B cell (primary cell): ENCODE measurements around the gene CRELD2. TPM values are rescaled to one million over a fixed set of nuclear protein-coding genes. Genes with fewer than 3 reads are reported as not detected.

Experiments
- ATAC-seq: fragments of 200-7000 bp; cut with Tn5 transposase; one replicate; pipeline ENCODE4 v1.10.0; 2021; ENCODE audit warnings: low read depth, mild to moderate bottlenecking, moderate number of reproducible peaks, moderate library complexity
- CTCF ChIA-PET: fragments of 350-600 bp; sonication (Branson Sonifier 250); formaldehyde crosslinking; loops from one replicate; lab custom pipeline; 2021; ENCODE audit warnings: antibody characterized with exemption, inconsistent platforms; lab: Charles Lee
- POLR2A ChIA-PET: fragments of 350-600 bp; sonication (Branson Sonifier 250); formaldehyde crosslinking; loops from one replicate; lab custom pipeline; 2021; ENCODE audit warnings: antibody characterized with exemption; lab: Charles Lee
- DNase-seq: peaks from one replicate; pipeline ENCODE4 v3.0.0; 2013
- H2AFZ ChIP-seq: 2 replicates; pipeline ENCODE4 v1.6.1; 2012; ENCODE audit warnings: mild to moderate bottlenecking, low read depth, low read length; ENCODE audit not compliant: insufficient read depth, poor library complexity, severe bottlenecking
- H3K27ac ChIP-seq, 2 donors: 1 replicate in 1 of 2; 2 replicates in 1 of 2; pipeline ENCODE4 v1.5.1; 2012 to 2013; ENCODE audit warnings: low read length in 2 of 2, mild to moderate bottlenecking in 2 of 2, moderate library complexity in 1 of 2
- H3K27me3 ChIP-seq, 4 experiments: fragments of 200-600 bp in 1 of 4; sonication (generic) in 1 of 4; replicated peaks in 1 of 4; 1 replicate in 2 of 4; 2 replicates in 2 of 4; pipeline versions ENCODE4 v1.6.1 to v1.7.0; 2013 to 2016; ENCODE audit warnings: low read length in 3 of 4, mild to moderate bottlenecking in 2 of 4, mixed read lengths in 1 of 4, moderate library complexity in 1 of 4; ENCODE audit not compliant: insufficient read depth in 4 of 4, control insufficient read depth in 3 of 4; ENCODE audit errors: control extremely low read depth in 1 of 4
- H3K36me3 ChIP-seq, 2 experiments: replicated peaks in 1 of 2; 1 replicate in 1 of 2; 2 replicates in 1 of 2; pipeline versions ENCODE4 v1.6.1 to v1.7.1; 2013; ENCODE audit warnings: low read length in 1 of 2; ENCODE audit not compliant: insufficient read depth in 2 of 2, control insufficient read depth in 1 of 2; ENCODE audit errors: control extremely low read depth in 1 of 2, extremely low read depth in 1 of 2
- H3K4me1 ChIP-seq, 2 donors: fragments of 200-600 bp in 1 of 2; sonication (generic) in 1 of 2; 1 replicate in 1 of 2; 2 replicates in 1 of 2; pipeline versions ENCODE4 v1.5.1 to v1.6.1; 2013 to 2017; ENCODE audit warnings: low read length in 2 of 2; ENCODE audit not compliant: control insufficient read depth in 2 of 2, insufficient read depth in 2 of 2
- H3K4me2 ChIP-seq: replicated peaks from 2 replicates; pipeline ENCODE3; 2012; ENCODE audit warnings: mild to moderate bottlenecking, low read depth, low read length; ENCODE audit not compliant: poor library complexity, severe bottlenecking
- H3K4me3 ChIP-seq, 5 experiments: fragments of 200-600 bp in 1 of 5; sonication (generic) in 1 of 5; 1 replicate in 3 of 5; 2 replicates in 2 of 5; pipeline versions ENCODE4 v1.5.1 to v1.7.0; 2011 to 2016; ENCODE audit warnings: low read length in 4 of 5, mild to moderate bottlenecking in 4 of 5, low read depth in 2 of 5, control low read depth in 1 of 5, moderate library complexity in 1 of 5; ENCODE audit not compliant: insufficient read depth in 1 of 5; ENCODE audit errors: control extremely low read depth in 1 of 5, extremely low read depth in 1 of 5
- H3K79me2 ChIP-seq: fragments of 200-600 bp; sonication (generic); one replicate; pipeline ENCODE4 v1.6.0; 2016; ENCODE audit warnings: low read length; ENCODE audit not compliant: control insufficient read depth, insufficient read depth
- H3K9ac ChIP-seq: fragments of 200-600 bp; sonication (generic); 2 replicates; pipeline ENCODE4 v1.6.1; 2017; ENCODE audit warnings: mild to moderate bottlenecking, low read length, moderate library complexity
- H3K9me3 ChIP-seq, 3 donors: one replicate each; pipeline versions ENCODE4 v1.6.1 to v1.7.1; 2013; ENCODE audit warnings: low read length in 2 of 3; ENCODE audit not compliant: control insufficient read depth in 2 of 3, insufficient read depth in 1 of 3; ENCODE audit errors: control extremely low read depth in 1 of 3
- H4K20me1 ChIP-seq: 2 replicates; pipeline ENCODE4 v1.6.0; 2012; ENCODE audit warnings: mild to moderate bottlenecking, low read length; ENCODE audit not compliant: insufficient read depth, control insufficient read depth, poor library complexity, severe bottlenecking
- H3K27ac Mint-ChIP-seq: one replicate; pipeline ENCODE4 v1.8.0; 2021; ENCODE audit warnings: mixed read lengths
- H3K27me3 Mint-ChIP-seq: one replicate; pipeline ENCODE4 v1.8.0; 2021; ENCODE audit warnings: mixed read lengths
- H3K4me1 Mint-ChIP-seq: one replicate; pipeline ENCODE4 v1.8.0; 2021; ENCODE audit warnings: mixed read lengths
- H3K4me3 Mint-ChIP-seq: one replicate; pipeline ENCODE4 v1.8.0; 2021; ENCODE audit warnings: mixed read lengths
- H3K9me3 Mint-ChIP-seq: one replicate; pipeline ENCODE4 v1.8.0; 2022; ENCODE audit warnings: mixed read lengths; ENCODE audit not compliant: insufficient read depth
- EZH2 ChIP-seq: IDR thresholded peaks from 2 replicates; pipeline ENCODE4 v1.6.1; 2012; ENCODE audit warnings: borderline replicate concordance, low read depth, mild to moderate bottlenecking, moderate library complexity, low read length; ENCODE audit not compliant: insufficient read depth, poor library complexity, severe bottlenecking
- WGBS: methylation state at CpG from one replicate; pipeline ENCODE4 v1.1.5; 2013; ENCODE audit warnings: missing lambda C conversion rate; ENCODE audit not compliant: insufficient coverage; 5-methylcytosine and 5-hydroxymethylcytosine counted together
- intact Hi-C: fragments of 100-400 bp; cut with micrococcal nuclease; formaldehyde crosslinking; loops from one replicate; pipeline ENCODE4 v1.10.0; 2022
- polyA plus RNA-seq: library from polyadenylated mRNA; depleted of rRNA; stranded (reverse); fragments of >200 nt; gene quantifications from 2 replicates; pipeline ENCODE4 v1.2.3, GENCODE V29; 2012
- total RNA-seq, 2 donors: library from RNA; stranded (reverse); fragments of 120-200 nt in 1 of 2; gene quantifications; 1 replicate in 1 of 2; 2 replicates in 1 of 2; pipeline versions ENCODE4 v1.2.3 to v1.2.4, GENCODE V29; 2013 to 2022
- TF ChIP-seq, protein P1 (sequence below): fragments of 200-600 bp; IDR thresholded peaks from one replicate; pipeline ENCODE4 v1.8.0; 2022; ENCODE audit warnings: antibody characterized with exemption, mild to moderate bottlenecking

The CRELD2 gene
- total and polyA plus RNA-seq, 2 donors (not counting 1 experiment from before 2014, with no cell fraction given) = 35.9 to 41.9 TPM

DNA sequence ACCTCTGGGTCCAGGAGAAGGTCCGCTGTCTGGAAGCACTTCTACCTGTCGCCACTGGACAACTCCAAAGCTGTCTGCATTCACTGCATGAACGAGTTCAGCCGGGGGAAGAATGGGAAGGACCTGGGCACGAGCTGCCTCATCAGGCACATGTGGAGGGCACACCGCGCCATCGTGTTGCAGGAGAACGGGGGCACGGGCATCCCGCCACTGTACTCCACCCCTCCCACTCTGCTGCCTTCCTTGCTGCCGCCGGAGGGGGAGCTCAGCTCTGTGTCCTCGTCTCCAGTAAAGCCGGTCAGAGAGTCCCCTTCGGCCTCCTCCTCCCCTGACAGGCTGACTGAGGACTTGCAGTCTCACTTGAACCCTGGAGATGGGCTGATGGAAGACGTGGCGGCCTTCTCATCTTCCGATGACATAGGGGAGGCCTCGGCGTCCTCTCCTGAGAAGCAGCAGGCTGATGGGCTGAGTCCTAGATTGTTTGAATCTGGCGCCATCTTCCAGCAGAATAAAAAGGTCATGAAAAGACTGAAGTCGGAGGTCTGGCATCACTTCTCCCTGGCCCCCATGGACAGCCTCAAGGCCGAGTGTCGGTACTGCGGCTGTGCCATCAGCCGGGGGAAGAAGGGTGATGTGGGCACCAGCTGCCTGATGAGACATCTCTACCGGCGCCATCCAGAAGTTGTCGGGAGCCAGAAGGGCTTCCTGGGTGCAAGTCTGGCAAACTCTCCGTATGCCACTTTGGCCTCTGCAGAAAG lies 33.8 kb upstream of the CRELD2 start:
- intact Hi-C loops = no loop called here
- TF ChIP-seq, protein P1, sequence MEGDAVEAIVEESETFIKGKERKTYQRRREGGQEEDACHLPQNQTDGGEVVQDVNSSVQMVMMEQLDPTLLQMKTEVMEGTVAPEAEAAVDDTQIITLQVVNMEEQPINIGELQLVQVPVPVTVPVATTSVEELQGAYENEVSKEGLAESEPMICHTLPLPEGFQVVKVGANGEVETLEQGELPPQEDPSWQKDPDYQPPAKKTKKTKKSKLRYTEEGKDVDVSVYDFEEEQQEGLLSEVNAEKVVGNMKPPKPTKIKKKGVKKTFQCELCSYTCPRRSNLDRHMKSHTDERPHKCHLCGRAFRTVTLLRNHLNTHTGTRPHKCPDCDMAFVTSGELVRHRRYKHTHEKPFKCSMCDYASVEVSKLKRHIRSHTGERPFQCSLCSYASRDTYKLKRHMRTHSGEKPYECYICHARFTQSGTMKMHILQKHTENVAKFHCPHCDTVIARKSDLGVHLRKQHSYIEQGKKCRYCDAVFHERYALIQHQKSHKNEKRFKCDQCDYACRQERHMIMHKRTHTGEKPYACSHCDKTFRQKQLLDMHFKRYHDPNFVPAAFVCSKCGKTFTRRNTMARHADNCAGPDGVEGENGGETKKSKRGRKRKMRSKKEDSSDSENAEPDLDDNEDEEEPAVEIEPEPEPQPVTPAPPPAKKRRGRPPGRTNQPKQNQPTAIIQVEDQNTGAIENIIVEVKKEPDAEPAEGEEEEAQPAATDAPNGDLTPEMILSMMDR = no peak
- Mint-ChIP-seq H3K4me3 (no peak overlapping the region), H3K9me3 (no peaks in the 10 kb centered on the region), H3K27ac (no peak overlapping the region), H3K27me3 (no peaks in the 10 kb centered on the region), H3K4me1 (peaks cover 18% of the 10 kb centered on the region)
- Histone ChIP-seq H3K27me3 (no peaks in the 10 kb centered on the region), H3K4me1 (peaks cover 4 to 7% of the 10 kb centered on the region in 2 donors), H3K27ac (no peak overlapping the region), H3K9ac (no peak overlapping the region), H2AFZ (no peak overlapping the region), H3K4me3 (no peak overlapping the region), H4K20me1 (peaks cover 56% of the 10 kb centered on the region), H3K36me3 (peaks cover 5 to 56% of the 10 kb centered on the region in 2 experiments), H3K79me2 (peaks cover 81% of the 10 kb centered on the region), H3K9me3 (peaks cover 0 to 10% (median 0%) of the 10 kb centered on the region in 3 donors), H3K4me2 (no peak overlapping the region)
- 93% methylated on average over 31 of the region's 31 CpGs for WGBS
- POLR2A ChIA-PET = no interaction called here
- ATAC-seq = no peak
- CTCF ChIA-PET = no interaction called here
- no peak for DNase-seq

DNA sequence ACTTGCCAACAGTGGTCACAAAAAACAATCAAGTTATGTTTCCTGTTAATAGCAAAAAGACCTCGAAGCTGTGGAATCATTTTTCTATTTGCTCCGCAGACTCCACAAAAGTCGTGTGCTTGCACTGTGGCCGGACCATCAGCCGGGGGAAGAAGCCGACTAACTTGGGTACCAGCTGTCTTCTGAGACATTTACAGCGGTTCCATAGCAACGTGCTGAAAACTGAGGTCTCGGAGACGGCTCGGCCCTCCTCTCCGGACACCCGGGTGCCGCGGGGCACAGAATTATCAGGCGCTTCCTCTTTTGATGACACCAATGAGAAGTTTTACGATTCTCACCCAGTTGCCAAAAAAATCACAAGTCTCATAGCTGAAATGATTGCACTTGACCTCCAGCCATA lies 33.2 kb upstream of the CRELD2 start:
- H3K4me3 Mint-ChIP-seq = no peak overlapping the region
- Histone ChIP-seq H3K36me3 (peaks cover 5 to 58% of the 10 kb centered on the region in 2 experiments), H3K79me2 (peaks cover 78% of the 10 kb centered on the region), H3K9ac (no peak overlapping the region), H4K20me1 (peaks cover 56% of the 10 kb centered on the region), H3K4me1 (peaks cover 2 to 7% of the 10 kb centered on the region in 2 donors), H3K4me2 (no peak overlapping the region), H3K27ac (no peak overlapping the region), H3K9me3 (peaks cover 0 to 11% (median 0%) of the 10 kb centered on the region in 3 donors), H3K27me3 (no peaks in the 10 kb centered on the region), H3K4me3 (no peak overlapping the region), H2AFZ (no peak overlapping the region)
- H3K27me3 Mint-ChIP-seq = no peaks in the 10 kb centered on the region
- H3K27ac Mint-ChIP-seq = no peak overlapping the region
- no peak for DNase-seq
- POLR2A ChIA-PET = no interaction called here
- ATAC-seq = no peak
- peaks cover 13% of the 10 kb centered on the region for H3K4me1 Mint-ChIP-seq
- CTCF ChIA-PET = no interaction called here
- no peaks in the 10 kb centered on the region for H3K9me3 Mint-ChIP-seq
- intact Hi-C loops = no loop called here
- TF ChIP-seq EZH2 = no peak
- TF ChIP-seq, protein P1 = no peak
- 98% methylated on average over 17 of the region's 17 CpGs for WGBS
